HAP-1 (cell line): ENCODE measurements around the gene KIF3A.

Source experiments
- DNase-seq, 2 experiments: peaks; one replicate each; pipeline ENCODE4 v3.0.0-alpha.2; 2016 to 2020; ENCODE audit warnings: low spot score in 2 of 2
- H3K27me3 ChIP-seq: fragments of 250-450 bp; sonication (Bioruptor Pico); 2 replicates; pipeline ENCODE4 v1.5.1; 2020; ENCODE audit warnings: low read depth, mild to moderate bottlenecking, moderate library complexity
- H3K36me3 ChIP-seq: fragments of 250-450 bp; sonication (Bioruptor Pico); replicated peaks from 2 replicates; pipeline ENCODE4 v1.5.1; 2020; ENCODE audit warnings: mild to moderate bottlenecking
- H3K4me1 ChIP-seq: fragments of 250-450 bp; sonication (Bioruptor Pico); 2 replicates; pipeline ENCODE4 v1.5.1; 2020; ENCODE audit warnings: mild to moderate bottlenecking
- H3K4me3 ChIP-seq: fragments of 250-450 bp; sonication (Bioruptor Pico); 2 replicates; pipeline ENCODE4 v1.5.1; 2020; ENCODE audit warnings: mild to moderate bottlenecking, moderate library complexity
- H3K9me3 ChIP-seq: fragments of 250-450 bp; sonication (Bioruptor Pico); 2 replicates; pipeline ENCODE4 v1.5.1; 2020; ENCODE audit warnings: mild to moderate bottlenecking, moderate library complexity
- in situ Hi-C: fragments of 300-500 bp; cut with MboI; formaldehyde crosslinking; loops from 3 replicates; pipeline ENCODE4 v1.14.3; 2020; ENCODE audit warnings: low sequenced_read_pairs, inconsistent platforms, mixed read lengths

The KIF3A gene

DNA sequence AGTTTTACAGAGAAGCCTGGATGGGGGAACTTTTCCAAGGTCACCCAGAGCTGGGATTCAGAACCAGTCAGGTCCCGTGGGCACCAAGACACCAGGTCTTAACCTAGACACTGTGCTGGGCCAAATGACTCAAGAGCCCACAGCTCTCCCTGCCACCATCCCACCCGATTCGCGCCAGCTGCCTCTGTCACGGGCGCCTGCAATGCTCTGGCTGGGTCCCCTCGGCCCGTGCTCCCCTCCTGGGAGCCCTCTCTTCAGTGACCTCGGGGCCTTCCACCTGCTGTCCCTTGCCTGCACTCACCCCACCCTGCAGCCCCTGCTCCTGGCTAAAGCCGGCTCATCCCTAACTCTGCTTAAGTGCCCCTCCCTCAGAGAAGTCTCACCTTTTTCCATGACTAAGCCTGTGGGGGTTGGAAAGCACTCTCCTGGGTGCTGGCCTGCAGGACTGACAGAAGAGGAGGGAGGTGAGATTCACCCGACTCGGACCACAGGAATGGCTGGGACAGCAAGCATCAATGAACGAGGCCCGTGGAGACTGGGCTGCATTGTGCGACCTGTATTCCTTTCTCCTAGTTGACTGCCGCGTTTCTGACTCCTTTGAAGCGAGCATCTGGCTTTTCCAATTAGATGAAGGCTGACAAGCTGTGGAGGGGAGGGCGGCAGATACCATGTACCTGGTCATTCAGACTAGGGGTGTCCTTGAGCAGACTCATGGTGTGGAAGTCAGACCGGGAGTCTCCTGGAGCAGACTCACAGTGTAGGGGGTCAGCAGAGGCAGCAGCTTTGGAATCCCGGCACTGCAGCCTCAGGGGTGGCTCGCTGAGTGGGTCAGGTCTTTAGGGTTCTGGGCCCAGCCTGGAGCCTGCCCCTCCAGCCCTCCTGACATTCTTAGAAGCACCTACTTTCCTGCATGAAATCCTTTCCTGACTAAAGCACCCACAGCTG, 69.3 kb downstream of the KIF3A start:
- H3K36me3 ChIP-seq = no peaks in the 10 kb centered on the region
- H3K4me1 ChIP-seq = no peaks in the 10 kb centered on the region; the same call in 1 of the 2 replicates
- in situ Hi-C loops = no loop called here
- no peak overlapping the region for H3K4me3 ChIP-seq
- H3K9me3 ChIP-seq = 0 out of 2 replicates have a peak, but pooled peaks cover 2% of the 10 kb centered on the region
- no peaks in the 10 kb centered on the region for H3K27me3 ChIP-seq
- DNase-seq = no peak

DNA sequence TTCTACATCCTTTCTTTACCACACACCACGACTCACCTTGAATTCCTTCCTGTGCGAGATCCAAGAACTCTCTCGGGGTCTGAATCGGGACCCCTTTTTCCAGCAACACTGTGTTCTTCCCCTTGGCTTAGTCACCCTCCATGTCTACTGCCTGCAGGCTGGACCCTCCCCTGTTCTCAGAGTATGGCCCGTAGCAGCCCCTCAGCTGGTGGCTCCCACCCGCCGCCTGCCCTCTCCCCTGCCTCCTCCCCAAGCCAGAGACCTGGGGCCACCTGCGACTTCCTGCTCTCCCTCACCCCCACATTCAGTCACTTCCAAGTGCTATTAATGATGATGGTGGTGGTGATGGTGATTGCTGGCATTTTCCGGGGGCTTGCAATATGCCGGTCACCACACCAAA, 70.0 kb downstream of the KIF3A start:
- Histone ChIP-seq H3K4me1 (no peaks in the 10 kb centered on the region; the same call in 1 of the 2 replicates), H3K27me3 (no peaks in the 10 kb centered on the region), H3K36me3 (no peaks in the 10 kb centered on the region), H3K9me3 (0 out of 2 replicates have a peak, but pooled peaks cover 2% of the 10 kb centered on the region), H3K4me3 (no peak overlapping the region)
- in situ Hi-C loops = no loop called here
- DNase-seq = no peak

DNA sequence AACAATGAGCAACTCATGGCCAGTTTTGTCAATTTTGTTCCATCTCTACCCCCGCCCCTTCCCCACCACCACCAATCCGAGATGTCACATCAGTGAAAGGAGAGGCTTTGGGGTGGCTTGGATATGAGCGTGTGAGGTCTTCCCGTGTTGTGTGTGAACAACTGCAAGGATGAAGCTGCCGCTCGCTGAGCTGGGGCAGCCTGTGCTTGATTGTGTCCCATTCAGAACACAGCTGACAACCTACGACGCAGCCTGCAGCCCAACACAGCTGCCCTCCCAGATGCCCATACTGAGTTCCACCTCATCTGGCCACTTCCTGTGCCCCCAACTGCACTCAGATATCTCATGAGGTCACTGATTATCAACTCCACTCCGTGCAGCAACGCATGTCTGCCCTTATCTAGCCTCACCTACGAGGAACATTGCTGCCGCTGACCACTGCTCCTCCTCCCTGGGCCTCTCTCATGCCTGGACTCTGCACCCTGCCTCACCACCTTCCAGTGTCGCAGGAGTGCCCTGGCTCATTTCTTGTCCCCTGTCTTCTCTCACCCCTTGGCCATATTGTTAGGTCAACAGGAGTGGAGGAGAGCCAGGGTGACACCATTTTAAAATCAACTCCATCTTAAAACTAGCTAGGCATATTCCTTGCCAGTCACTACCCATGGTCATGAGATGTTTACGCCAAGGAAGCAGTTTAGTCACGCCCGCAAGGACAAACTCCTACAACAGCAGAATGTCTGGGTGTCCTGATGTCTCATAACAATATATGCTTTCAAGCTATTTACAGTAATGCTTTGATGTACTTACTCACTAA, 70.8 kb downstream of the KIF3A start:
- Histone ChIP-seq H3K4me1 (no peaks in the 10 kb centered on the region; the same call in 1 of the 2 replicates), H3K9me3 (0 out of 2 replicates have a peak, but pooled peaks cover 2% of the 10 kb centered on the region), H3K36me3 (no peaks in the 10 kb centered on the region), H3K4me3 (no peak overlapping the region), H3K27me3 (no peaks in the 10 kb centered on the region)
- DNase-seq = no peak
- in situ Hi-C loops = no loop called here

DNA sequence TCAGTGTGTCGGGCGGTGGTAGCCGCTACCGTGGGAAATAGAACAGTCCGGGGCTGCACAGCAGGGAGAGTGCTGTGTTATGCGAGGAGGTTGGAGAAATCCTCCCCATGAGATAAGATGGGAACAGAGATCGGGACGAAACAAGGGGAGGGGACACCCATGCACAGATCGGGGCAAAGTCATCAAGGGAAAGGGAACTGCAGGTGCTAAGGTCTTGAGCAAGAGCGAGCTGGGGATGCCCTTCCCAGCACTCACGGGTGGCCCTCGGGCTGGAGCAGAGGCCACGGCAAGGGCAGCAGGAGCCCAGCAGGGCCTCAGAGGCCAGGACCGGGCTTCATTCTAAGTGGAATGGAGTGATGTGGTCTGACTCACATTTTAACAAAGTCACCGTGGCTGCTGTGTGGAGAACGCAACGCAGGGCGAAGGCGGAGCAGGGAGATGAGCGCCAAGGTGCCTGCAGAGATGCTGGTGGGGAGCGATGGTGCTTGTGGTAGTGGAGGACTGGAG, 71.7 kb downstream of the KIF3A start:
- Histone ChIP-seq H3K4me3 (no peak overlapping the region), H3K9me3 (no peaks in the 10 kb centered on the region), H3K36me3 (no peaks in the 10 kb centered on the region), H3K4me1 (no peaks in the 10 kb centered on the region; the same call in 1 of the 2 replicates), H3K27me3 (no peaks in the 10 kb centered on the region)
- in situ Hi-C loops = no loop called here
- no peak for DNase-seq

DNA sequence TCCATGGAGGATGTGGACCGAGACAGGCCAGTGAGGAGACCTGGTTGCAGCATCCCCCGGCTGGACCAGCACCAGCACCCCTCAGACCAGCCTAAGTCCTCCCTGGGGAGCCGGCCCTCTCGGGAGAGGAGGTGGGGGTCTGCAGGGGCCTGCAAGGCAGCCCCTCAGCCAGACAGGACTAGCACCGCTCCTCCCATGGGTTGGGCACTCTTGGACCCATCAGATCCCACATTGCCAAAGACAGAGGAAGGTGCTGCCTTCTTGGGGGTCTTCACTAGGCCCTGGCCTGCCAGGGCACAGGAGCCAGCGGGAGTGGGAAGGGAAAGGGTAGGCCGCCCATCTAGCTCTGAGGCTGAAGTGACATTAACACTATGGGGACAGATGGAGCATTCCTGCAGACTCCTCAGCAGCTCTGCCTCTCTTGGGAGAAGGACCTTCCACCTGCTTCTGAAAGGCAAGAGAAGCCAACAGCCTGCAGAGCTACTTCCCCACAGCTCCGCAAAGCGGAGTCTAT, 72.6 kb downstream of the KIF3A start:
- Histone ChIP-seq H3K4me1 (no peaks in the 10 kb centered on the region; the same call in 1 of the 2 replicates), H3K9me3 (no peaks in the 10 kb centered on the region), H3K27me3 (no peaks in the 10 kb centered on the region), H3K4me3 (no peak overlapping the region), H3K36me3 (no peaks in the 10 kb centered on the region)
- DNase-seq = no peak
- in situ Hi-C loops = no loop called here

DNA sequence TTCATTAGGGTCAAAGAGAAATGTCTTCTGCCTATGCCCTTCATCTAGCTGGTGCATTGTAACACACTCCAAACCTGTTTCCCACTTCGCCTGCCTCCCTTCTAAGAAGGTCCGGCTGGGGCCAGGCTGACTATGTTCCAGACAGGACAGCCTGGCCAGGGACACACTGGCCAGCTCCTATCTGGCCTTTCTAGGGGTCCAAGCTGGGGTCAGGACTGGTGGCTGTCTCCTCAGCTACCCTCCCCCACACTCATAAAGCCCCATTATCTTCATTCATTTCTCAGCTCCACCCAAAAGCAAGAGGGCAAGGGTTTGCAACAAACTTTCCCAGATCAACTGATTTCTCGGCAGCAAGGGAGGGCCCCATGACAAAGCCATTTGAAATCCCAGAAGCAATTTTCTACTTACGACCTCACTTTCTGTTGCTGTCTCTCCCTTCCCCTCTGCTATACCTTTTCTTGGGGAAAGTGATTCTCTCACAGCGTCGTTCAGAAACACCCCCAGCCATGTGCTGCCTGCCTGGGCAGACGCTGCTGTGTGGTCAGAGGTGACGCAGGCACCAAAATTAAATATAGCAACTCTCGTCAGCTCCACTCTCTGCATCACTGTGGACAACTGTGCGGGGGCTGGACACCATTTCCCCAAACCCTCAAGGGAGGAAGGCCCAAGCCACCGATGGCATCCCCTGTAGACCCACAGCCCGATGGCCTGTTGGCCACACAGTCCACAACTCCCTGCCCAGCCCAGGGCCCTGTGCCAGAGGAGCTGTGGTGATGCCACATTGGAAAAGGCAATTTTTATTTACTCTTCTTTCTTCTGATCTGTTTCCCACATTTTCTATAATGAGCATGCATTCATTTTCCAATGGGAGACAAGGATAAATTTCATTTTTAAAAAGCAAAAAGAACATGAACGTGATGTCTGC, 73.3 kb downstream of the KIF3A start:
- in situ Hi-C loops = no loop called here
- no peak overlapping the region for H3K4me3 ChIP-seq
- no peaks in the 10 kb centered on the region; the same call in 1 of the 2 replicates for H3K4me1 ChIP-seq
- DNase-seq = no peak
- no peaks in the 10 kb centered on the region for H3K36me3 ChIP-seq
- H3K27me3 ChIP-seq = no peaks in the 10 kb centered on the region
- no peaks in the 10 kb centered on the region for H3K9me3 ChIP-seq

DNA sequence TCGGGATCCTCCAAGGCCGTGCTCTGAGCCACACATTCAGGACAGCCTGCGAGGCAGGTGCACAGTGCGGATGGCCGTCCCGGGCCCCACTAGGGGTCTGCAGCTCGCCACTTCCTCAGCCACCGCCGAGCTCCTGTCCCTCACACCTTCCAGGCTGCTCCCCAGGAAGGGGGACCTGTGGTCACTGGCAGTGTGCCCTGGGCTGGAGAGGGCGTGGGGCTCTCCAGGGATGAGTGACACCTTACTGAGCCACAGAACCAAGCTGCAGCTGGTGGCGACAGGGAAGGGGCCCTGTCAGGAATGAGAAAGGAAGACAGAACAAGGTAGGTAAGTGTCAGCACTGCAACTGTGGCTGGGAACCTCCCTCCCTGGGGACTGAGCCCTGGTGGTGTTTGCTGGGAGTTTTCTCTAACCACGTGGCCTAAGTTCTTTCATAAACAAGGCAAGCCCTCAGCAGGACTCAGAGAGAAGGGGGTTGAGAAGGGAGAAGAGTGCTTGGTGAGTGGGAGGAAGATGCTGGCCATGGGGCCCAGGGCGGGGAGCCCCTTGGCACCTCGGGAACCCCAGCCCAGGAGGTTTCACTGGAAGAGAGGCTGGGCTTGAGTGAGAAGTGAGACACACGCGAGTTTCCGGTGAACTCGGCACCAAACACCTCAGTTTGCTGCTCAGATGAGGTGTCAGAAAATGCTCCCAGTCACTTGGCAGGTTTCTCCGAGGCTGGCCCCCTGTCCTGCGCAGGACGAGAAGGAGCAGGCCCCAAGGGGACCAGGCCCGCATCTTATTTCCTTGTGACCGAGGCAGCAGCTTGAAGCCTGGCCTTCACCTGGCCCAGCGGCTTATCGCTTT, 74.2 kb downstream of the KIF3A start:
- no peaks in the 10 kb centered on the region for H3K36me3 ChIP-seq
- H3K9me3 ChIP-seq = no peaks in the 10 kb centered on the region
- H3K27me3 ChIP-seq = no peaks in the 10 kb centered on the region
- H3K4me3 ChIP-seq = no peak overlapping the region
- H3K4me1 ChIP-seq = no peaks in the 10 kb centered on the region; the same call in 1 of the 2 replicates
- in situ Hi-C loops = no loop called here
- peak; percentile 6 to 51 for DNase-seq

DNA sequence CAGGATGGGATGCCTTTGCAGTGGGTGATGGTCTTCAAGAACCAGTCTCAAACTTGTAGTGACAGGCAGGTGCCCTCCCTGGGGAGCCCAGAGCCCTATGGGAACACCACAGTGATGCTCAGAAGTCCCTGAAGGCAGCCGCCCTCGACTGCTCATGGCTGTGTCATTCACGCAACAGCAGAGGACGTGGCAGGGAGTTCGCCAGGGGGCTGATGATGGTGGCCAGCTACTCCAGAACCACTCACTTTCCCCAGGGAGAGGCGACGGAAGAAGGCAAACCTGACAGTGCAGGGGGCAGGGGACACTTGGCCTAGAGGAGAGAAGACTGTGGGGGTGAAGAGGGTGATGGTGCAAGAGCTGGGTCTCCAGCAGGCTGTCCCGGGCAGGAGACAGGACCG, 75.3 kb downstream of the KIF3A start:
- no peaks in the 10 kb centered on the region for H3K36me3 ChIP-seq
- H3K9me3 ChIP-seq = no peaks in the 10 kb centered on the region
- no peaks in the 10 kb centered on the region; the same call in 1 of the 2 replicates for H3K4me1 ChIP-seq
- no peaks in the 10 kb centered on the region for H3K27me3 ChIP-seq
- no peak overlapping the region for H3K4me3 ChIP-seq
- DNase-seq = no peak
- in situ Hi-C loops = no loop called here

DNA sequence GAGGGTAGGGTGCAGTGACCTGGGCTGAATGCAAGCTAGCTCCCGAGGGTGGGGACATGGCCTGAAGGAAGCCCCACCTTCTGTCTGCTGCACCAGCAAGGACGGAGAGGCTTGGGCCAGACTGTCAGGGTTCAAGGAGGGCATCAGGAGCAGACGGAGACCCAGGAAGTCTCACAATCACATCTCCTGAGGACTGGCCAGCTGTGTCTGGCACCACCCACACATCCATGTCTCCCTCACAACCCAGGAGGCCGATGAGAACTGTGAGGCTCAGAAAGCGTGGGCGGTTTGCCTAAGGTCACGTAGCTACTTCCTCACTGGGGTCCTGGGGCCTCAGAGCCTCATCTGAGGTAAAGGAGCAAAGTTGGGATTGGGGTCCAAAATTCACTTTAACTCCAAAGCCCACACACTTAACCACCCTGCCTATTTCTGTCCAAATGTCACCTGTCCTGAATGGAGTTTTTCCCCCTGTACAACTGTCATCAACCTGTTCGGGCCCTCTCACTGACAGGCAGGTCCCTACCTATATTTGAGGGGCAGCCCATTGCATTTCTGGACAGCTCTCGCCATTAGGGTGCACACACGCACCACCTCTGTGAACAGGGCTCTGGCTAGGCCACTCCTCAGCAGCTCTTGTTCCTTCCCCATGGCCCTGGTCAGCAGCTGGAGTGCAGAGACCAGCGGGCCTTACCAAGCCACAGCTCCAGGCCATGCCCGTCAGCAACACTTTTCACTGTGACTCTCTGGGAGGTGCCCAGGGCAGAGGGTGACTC, 75.9 kb downstream of the KIF3A start:
- Histone ChIP-seq H3K4me1 (no peaks in the 10 kb centered on the region; the same call in 1 of the 2 replicates), H3K27me3 (no peaks in the 10 kb centered on the region), H3K4me3 (no peak overlapping the region), H3K9me3 (no peaks in the 10 kb centered on the region), H3K36me3 (no peaks in the 10 kb centered on the region)
- no peak for DNase-seq
- in situ Hi-C loops = no loop called here

DNA sequence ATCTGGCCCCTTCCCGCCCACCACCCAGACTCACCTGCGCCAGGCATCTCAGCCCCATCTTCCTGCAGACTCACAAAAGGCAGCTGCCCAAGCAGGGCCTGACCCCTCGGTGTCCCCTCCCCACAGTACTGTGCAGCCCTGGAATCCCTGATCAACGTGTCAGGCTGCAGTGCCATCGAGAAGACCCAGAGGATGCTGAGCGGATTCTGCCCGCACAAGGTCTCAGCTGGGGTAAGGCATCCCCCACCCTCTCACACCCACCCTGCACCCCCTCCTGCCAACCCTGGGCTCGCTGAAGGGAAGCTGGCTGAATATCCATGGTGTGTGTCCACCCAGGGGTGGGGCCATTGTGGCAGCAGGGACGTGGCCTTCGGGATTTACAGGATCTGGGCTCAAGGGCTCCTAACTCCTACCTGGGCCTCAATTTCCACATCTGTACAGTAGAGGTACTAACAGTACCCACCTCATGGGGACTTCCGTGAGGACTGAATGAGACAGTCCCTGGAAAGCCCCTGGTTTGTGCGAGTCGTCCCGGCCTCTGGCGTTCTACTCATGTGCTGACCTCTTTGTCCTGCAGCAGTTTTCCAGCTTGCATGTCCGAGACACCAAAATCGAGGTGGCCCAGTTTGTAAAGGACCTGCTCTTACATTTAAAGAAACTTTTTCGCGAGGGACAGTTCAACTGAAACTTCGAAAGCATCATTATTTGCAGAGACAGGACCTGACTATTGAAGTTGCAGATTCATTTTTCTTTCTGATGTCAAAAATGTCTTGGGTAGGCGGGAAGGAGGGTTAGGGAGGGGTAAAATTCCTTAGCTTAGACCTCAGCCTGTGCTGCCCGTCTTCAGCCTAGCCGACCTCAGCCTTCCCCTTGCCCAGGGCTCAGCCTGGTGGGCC, 77.5 kb downstream of the KIF3A start:
- Histone ChIP-seq H3K4me1 (no peaks in the 10 kb centered on the region; the same call in 1 of the 2 replicates), H3K4me3 (no peak overlapping the region), H3K27me3 (no peaks in the 10 kb centered on the region), H3K9me3 (no peaks in the 10 kb centered on the region), H3K36me3 (no peaks in the 10 kb centered on the region)
- DNase-seq = no peak
- in situ Hi-C loops = no loop called here
